CD4-positive, alpha-beta T cell treated with Interleukin-15 for 1 hour (primary cell): ENCODE measurements around the gene USP2.

Source experiments
- DNase-seq: peaks from one replicate; pipeline ENCODE4 v3.0.0-alpha.2; 2020

USP2 gene

DNA sequence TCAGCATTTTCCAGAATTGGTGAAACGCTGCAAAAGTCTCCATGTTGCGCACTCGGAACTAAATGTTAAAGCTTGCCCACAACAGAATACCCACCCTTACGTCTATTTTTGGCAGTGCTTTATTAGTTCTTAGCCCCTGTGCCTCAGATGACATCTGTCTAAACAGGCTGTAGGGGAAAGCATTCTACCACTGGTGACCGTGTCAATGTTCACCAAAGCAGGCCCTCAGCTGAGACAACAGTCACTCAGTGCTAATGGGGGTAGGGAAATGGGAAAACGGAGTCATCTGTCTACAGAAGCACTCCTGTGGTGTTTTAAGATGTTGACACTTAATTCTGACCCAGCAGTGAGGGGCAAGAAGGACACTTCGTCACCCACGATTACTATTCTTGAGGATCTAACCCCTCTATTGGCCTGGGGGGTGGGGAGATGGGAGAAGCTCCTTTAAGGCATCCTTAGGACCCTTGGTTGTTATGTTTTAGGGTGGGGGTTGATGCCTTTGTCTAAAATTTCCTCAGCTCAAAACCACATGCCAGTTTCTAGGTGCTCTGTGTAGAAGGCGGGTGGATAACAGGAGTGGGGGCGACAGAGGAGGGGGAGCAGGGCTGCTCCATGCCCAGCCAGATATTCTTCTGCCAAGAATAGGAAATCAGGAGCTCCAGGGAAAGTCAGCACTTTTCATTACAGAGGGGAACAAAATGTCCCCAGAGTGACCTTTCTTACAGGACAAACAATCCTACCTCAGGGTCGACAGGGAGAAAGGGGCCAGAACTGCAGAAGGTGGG, 19.4 kb downstream of the USP2 start:
- no peak for DNase-seq

DNA sequence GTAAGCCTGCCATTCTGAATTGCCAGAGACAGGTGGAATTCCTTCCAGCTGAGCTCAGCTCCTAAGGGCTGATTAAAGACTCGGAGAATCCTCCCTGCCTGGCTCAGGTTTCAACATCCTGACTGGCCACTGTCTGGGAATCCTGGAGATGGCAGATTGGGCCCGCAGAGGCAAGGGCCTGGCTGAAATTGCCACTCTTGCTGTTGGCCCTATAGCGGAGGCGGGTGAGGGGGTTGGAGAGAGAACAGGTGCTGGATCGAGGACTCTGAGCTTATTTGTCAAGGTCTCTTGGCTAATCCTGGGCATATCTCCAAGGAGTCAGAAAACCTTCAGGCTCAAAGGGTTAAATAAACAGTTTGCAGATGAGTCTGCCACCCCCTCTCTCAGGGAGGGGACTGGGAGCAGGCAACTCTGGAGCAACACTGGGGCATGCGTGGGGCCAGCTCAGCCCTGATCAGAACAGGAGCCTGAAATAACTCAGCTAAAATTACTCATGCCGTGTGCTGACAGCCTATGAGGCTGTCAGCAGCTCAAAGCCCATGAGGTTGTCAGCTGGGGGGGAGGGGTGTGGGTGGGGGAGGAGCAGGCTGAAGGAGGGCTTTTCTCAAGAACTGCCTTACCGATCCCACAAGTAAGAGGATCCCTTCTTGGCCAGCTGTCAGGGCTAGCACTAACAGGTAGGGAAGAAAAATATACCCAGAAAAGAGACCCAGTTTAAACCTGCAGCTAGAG, 20.3 kb downstream of the USP2 start:
- no peak for DNase-seq

DNA sequence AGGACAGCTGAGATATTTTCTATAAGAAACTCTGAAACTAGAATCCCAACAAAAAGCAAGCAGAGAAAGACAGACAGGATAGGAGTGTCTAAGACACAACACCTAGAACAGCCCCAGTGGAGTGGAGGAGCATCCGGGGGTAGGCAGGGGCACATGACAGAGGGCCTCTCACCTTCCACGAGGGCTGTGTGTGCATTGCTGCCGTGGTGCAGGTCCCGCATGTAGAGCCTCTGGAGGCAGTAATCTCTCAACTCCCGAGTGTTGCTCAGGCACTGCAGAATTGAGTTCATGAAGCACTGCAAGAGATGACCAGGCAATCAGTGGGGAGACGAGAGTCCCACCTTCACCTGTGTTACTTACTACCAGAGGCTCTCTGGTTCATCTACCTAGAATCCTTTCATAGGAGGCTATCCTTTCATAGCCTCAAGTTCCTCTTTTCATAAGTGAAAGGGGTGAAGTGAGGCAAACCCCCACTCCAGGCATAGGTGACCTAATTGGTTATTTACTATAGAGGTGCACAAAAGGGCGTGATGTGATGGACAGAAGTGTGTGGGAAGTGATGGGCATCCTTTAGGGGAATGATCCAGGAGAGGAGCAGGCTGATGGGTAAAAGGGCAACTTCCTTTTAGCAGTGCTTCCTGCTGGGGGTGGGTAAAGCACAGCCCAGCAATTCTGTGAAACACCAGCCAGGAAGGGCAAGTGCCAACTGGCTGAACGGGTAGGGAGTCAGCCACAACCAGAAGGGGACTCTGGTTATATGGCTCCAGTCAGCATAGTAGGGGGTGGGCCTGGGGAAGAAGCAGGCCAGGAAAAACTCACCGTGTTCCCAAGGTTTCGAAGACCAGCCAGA, 21.9 kb downstream of the USP2 start:
- DNase-seq = no peak

DNA sequence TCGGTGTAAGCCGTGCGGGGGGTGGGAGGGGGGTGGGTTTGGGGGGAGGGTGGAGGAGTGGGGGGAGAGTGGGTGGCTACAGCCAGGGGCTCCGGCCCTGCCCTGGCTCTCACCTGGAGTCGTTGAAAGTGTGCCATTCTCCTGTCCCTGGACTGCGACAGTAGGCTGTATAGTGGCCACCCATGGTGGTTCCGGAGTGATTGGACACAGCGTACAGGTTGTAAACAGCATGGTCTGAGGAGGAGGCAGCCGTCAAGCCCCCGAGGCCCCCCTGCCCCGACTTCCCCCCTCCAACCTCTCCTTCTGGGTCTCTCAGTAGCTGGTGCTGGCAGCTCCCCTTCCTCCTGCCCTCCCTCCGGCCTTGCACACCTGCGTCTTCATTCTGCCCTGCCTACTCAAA, 24.4 kb downstream of the USP2 start:
- DNase-seq = no peak

DNA sequence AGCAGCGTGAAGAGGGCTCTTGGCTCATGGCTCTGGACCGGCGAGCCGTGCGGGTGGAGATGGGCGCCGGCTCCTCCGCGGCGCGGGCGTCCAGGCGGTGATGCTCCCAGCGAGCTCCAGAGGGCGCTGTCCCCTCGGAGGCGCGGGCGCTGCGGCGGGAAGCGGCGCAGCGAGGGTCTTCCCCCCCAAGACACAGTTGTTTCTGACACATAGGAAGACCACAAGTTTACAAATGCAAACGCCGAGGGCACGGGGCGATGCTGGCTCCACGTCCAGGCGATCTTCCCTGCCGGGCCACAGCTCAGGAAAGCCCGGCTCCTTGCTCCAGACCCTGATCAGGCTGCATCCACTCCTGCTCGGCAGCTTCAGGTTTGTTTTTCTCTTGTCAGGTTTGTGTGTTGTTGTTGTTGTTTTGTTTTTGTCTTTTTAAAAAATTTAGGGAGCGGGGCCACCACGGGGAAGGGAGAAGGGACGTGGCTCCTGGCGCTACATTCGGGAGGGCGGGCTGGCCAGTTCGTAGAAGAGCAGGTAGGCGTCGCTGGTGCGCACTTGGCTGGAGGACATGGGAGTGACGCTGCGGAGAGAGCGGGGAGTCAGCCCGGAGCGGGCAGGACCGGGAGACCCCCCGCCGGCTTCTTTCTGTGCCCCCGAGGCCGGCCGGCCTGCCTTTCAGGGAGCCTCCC, 25.0 kb downstream of the USP2 start:
- DNase-seq = peak; percentile 69

DNA sequence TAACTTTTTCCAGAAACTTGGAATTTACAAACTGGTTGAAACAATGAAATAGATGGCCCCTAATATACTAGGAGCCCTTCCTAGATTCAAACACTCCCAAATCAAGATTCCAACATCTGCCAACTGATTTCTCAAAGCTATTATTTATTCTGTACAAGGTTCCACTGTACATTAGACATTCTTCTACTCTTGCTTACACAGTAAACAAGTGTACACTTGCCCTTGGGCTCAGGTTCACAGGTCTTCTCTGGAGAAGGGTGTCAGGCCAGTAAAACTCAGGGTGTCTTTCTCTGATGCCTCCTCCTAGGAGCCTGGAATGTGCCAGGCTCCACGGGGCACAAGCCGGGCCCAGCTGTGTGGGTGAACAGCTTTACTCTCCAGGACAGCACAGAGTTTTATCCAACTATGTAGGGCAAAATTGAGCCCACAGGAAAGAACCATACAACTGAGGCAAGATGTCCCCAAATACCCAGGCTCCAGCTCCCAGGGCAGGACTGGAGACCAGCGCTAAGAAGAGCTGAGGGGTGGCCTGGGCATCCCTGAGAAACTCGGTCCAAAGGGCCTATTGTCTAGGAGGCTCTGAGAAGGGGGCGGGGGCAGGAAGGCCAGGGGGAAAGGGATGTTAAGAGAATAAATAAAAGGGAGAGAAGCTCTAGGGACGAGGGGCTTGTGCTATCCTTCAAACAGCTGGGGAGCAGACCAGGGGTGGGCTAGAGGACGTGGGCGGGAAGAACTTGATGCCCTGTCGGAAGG, 26.2 kb downstream of the USP2 start:
- DNase-seq = no peak

DNA sequence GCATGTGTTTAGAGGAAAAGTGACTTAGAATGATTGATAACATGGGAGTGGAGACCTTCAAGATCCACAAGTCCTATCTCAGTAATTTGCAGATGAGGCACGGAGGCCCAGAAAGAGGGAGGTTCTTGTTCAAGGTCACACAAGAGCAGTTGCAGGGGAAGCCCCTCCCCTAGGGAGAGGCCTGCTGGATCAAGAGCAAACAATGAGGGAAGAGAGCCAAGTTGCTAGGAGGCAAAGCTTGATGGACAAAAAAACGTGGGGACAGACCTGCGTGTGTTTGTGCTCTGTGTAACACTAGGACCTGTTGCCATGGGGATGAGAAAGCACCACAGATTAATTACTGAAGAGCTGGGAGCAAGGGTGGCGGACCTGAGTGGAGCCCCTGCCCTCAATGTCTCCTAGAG, 28.6 kb downstream of the USP2 start:
- no peak for DNase-seq

DNA sequence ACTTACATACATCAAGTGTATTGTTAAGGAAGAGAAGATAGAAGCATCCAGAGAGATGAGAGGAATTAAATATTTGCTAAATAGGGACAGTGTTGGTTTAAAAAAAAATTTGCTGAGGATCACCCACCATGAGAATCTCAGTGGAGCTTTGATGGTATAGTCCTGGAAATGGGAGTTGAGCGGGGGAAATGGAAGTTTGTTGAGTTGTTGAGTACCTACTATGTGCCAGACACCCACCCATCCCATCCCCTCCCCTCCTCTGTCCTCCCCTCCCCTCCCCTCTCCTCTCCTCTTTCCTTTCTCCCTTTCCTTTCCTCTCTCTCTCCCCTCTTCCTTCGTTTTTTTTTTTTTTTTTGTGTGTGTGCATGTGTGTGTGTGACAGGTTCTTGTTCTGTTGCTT, 30.3 kb downstream of the USP2 start:
- no peak for DNase-seq

DNA sequence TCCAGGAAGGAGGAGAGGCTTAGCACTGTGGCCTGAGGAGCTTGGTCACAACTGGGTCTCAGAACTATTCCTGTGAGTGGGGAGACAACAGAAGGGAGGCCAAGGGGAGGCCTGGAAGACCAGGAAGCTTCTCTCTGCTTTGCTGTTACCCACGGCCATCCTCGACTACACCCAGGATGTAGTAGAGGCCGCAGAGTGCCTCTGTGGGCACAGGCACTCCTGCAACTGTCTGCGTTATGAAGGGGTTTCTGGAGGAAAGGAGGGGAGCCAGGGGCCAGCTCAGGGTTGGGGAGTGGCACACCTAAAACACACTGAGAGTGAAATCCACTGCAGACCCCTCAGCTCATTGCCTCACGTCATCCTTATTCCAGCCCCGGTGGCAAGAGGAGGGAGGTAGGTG, 31.2 kb downstream of the USP2 start:
- DNase-seq = no peak

DNA sequence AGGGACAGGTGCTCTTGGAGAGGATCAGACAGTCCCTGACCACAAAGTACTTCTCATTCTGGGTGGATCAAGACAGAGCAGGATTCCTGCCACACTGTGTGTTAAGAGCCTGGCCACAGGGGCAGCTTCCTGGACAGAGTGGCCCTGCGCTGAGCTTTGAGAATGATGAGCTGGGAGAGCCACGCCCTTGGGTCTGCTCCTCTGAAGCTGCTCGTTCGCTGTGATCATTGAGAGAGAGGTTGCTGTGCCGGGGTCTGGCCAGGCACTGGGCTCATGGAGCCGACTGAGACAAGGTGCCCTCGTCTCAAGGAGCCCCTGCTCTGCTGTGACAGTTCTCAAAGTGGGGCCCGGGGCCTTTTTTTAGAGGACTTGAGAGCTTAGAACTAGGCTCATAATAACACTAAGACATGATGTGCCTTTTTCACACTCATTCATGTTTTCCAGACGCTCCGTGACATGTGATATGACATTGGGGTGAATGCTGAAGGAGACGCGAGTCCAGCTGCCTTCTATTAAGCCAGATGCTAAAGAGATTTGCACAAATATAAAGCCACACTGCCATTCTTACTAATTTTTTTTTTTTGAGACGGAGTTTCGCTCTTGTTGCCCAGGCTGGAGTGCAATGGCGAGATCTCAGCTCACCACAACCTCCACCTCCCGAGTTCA, 33.4 kb downstream of the USP2 start:
- DNase-seq = no peak

DNA sequence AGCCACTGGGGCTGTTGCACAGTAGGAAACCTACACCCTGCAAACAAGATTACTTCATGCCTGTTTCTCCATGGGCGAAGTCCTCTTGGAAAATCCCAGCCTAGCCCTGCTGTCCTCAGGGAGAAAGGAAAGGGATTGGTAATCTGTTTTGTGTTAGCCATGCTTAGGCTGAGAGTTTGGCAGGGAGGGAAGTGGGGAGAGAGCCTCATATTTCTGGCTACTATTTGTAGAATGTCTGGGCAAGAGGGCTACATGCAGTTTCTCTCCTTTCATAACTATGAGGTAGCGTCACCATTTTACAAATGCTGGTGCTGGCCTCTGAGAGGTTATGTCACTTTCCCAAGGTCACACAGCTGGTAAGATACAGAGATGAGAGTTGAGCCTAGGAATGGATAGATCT, 34.2 kb downstream of the USP2 start:
- no peak for DNase-seq

DNA sequence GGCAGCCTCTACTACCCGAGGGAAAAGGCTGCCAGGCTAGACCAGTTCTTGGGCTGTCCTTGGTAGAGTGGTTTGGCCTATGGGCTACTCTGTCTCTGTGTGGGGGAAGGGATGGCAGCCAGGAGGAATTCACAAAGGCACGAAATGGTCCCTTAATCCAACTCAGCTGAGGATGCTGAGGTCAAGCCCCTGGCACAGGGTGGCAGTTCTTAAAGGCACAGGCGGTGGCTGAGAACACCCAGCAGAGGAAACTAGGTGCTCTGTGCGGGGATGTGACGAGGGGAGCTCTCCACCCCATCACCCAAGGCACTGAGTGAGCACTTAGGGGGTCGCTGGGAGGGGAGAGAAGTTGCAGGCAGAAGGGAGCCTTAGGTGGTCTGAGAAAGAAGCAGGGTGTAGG, 34.9 kb downstream of the USP2 start, which contains the start of gene MFRP:
Gene MFRP (minus strand): TSS at position 101 of the 400 bp plus-strand sequence. CDS start 192 bp downstream, outside the sequence.
- no peak for DNase-seq

DNA sequence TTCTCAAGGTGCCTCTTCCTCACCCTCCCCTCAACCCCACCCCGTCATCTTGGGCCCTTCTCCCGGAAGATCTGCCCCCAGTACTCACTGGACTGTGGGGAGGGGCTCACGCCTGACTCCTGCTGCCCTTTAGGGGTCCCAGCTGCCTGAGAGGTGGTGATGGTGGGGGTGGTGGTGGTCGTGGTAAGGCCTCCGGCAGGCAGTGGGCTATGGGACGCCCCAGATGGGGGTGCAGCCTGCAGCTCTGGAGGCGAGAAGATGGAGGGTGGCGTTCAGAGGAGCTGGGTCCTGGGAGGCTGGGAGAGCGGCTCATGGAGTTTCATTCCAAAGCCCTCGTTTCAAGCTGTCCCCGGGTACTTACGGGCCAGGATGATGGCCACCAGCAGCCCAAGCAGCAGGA, 35.8 kb downstream of the USP2 start:
- no peak for DNase-seq

DNA sequence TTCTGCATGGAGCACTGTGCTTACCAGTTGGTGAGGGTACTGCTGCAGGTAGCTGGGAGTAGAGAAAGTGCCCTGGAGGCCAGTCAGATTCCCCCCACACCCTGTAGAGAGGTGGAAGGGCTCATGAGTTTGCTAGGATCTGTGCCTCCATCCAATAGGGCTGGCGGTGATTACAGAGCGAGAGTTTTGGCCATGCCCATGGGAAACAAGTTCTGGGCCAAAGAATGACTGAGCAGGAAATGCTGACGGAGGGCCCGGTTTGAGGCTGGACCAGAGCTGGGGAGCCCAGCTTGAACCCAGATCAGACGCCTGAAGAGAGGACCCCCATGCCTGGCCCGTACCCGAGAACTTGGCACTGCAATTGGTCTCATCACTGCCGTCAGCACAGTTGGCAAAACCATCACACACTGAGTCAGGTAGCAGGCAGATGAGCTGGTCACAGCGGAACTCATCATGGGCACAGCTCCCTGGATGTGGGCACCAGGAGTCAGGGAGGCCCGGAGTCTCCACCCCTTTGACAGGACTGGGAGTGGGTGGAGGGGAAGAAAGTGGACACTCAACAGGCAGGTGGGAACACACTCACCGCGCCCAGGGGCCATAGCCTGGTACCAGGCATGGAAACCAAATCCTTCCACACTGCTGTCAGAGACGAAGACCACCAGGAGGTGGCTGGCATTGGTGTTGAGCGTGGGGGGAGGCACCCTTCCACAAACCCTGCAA, 37.0 kb downstream of the USP2 start:
- DNase-seq = no peak

DNA sequence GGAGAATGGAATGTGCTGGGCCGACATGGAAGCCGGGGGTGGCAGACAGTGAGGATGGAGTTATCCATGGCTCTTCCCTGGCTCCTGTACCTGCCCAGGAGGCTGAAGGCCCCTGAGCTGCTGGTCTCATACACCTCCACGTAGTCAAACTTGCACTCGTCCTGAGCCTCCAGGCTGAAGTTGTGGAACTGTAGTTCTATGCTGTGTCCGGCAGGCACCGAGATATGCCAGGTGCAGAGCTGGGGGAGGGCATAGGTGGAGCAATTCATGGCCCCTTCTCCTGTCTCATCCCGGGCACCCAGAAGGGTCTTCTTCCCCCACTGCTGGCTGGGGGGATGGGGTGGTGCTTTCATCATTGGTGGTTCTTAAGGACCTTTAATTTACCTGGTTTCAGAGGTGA, 37.8 kb downstream of the USP2 start:
- no peak for DNase-seq

DNA sequence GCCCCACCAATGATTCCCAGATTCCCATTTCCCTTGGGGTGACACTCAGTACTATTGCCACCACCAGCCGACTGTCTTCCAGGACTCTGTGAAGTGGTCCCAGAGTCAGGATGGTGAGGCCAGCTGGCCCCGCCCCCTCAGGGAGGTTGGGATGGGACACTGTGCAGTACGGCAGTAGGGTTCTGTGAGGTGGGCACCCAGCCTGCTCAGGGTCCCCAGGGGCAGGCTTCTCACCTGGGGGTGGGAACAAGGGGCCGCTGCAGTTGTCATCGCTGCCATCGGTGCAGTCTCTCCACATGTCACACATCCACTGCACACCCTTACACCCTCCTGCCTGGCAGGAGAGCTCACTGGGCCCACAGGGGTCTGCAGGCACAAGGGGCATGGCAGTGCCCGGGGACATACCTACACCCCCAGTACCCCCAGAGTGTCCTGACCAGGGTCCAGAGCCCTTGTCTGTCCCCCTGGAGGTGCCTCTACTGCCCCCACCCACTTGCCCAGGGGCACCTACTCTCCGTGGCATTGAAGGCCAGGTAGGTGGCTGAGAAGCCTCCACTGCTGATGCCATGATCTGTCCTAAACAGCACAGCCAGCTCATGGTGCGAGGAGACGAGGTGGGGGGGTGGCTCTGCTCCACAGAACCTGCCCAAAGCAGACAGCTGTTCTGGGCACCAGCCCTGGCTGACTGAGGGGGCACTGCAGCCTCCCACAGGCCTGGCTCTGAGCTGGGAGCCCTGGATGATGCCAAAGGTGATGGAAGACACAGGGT, 38.9 kb downstream of the USP2 start:
- DNase-seq = no peak

DNA sequence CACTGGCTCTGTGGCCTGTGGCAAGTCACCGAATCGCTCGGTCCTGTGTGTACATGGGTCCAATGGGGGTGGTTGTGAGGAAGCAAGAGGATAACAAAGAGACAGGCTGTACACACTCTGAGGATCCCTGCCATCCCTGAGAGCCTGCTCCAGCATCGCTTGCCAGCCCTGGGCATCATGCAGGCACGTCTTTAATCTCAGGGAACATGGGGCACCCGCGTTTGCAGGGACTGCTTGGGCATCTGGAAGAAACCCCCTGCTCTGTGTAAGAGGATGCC, 39.5 kb downstream of the USP2 start:
- no peak for DNase-seq

DNA sequence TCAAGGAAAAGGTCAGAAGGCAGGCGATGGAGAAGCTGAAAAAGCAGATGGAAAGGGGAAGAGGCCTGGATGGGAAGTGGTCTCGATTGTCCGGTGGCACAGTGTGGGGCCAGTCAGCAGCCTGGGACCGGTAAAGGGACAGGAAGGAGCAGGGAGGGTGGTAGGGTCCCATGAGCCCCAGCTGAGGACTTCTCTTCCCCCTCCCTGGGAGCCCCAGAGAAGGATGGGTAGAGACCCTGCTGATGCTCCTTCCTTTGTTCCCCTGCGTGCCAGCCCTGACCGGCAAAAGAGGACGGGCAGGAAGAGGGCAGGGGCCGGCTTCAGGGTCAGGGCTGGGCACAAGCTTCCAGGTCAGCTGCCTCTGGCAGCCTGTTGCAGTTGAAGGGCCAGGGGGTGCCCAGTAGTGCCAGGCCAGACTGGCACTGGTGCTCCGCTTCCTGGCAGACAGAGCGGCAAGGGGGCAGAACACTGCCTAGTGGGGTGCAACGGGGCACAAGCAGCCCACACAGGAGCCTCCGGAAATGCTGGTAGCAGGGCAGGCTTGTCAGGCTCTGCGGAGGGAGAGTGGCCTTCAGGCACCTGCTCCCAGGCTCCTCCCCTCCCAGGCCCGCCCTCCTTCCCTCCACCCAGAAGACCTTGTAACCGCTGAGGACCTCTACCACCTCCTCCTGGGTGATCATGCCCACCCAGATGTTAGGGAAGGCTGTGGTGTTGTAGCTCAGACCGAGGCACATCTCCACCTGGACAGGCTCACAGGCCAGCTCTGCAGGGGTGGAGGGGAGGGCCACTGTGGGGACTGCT, 40.1 kb downstream of the USP2 start:
- DNase-seq = no peak
